ENCODE data around the gene INKA2.
A peak's percentile ranks its signal among the peaks of the same experiment; 100 is the strongest.

Gene INKA2

GRCh38 chr1:111770916-111771315 is 31.7 kb upstream of the INKA2 start:
- Histone ChIP-seq H3K4me3 (no peak overlapping the region), H3K4me1 (no peaks in the 10 kb centered on the region), H3K9me3 (no peaks in the 10 kb centered on the region), H4K20me1 (peaks cover 43% of the 10 kb centered on the region), H3K27me3 (no peaks in the 10 kb centered on the region), H3K27ac (no peak overlapping the region), H3K36me3 (peaks cover 40% of the 10 kb centered on the region), H3K4me2 (no peak overlapping the region), H3K9ac (no peak overlapping the region)
- TF ChIP-seq Cebpa-rat (IDR thresholded peaks at IDR 0.05): no peak

GRCh38 chr1:111769517-111770146 is 30.4 kb upstream of the INKA2 start:
- no peak overlapping the region for H3K9ac ChIP-seq
- H4K20me1 ChIP-seq: peaks cover 49% of the 10 kb centered on the region
- H3K4me2 ChIP-seq: no peak overlapping the region
- H3K9me3 ChIP-seq: no peaks in the 10 kb centered on the region
- peaks cover 53% of the 10 kb centered on the region for H3K36me3 ChIP-seq
- H3K4me1 ChIP-seq: no peaks in the 10 kb centered on the region
- no peak for TF ChIP-seq Cebpa-rat (IDR thresholded peaks at IDR 0.05)
- H3K27me3 ChIP-seq: no peaks in the 10 kb centered on the region
- H3K4me3 ChIP-seq: no peak overlapping the region
- H3K27ac ChIP-seq: no peak overlapping the region

- Histone ChIP-seq H3K9me3 (no peaks in the 10 kb centered on the region), H3K4me1 (no peaks in the 10 kb centered on the region), H3K9ac (no peak overlapping the region), H4K20me1 (peaks cover 58% of the 10 kb centered on the region), H3K4me3 (no peak overlapping the region), H3K4me2 (no peak overlapping the region), H3K27me3 (no peaks in the 10 kb centered on the region), H3K27ac (no peak overlapping the region), H3K36me3 (peaks cover 63% of the 10 kb centered on the region)
- TF ChIP-seq Cebpa-rat (IDR thresholded peaks at IDR 0.05): no peak
Observed at GRCh38 chr1:111768625-111769024, 29.4 kb upstream of the INKA2 start.

- H3K4me3 ChIP-seq: no peak overlapping the region
- H3K27me3 ChIP-seq: no peaks in the 10 kb centered on the region
- no peak overlapping the region for H3K4me2 ChIP-seq
- no peaks in the 10 kb centered on the region for H3K9me3 ChIP-seq
- H3K27ac ChIP-seq: no peak overlapping the region
- no peak overlapping the region for H3K9ac ChIP-seq
- peaks cover 69% of the 10 kb centered on the region for H3K36me3 ChIP-seq
- peaks cover 58% of the 10 kb centered on the region for H4K20me1 ChIP-seq
- TF ChIP-seq Cebpa-rat (IDR thresholded peaks at IDR 0.05): no peak
- no peaks in the 10 kb centered on the region for H3K4me1 ChIP-seq
Observed at GRCh38 chr1:111768023-111768422, 28.8 kb upstream of the INKA2 start.

GRCh38 chr1:111762332-111762731 is 23.1 kb upstream of the INKA2 start:
- H3K27ac ChIP-seq: no peak overlapping the region
- no peak overlapping the region for H3K4me2 ChIP-seq
- H3K9me3 ChIP-seq: no peaks in the 10 kb centered on the region
- H3K27me3 ChIP-seq: no peaks in the 10 kb centered on the region
- H3K9ac ChIP-seq: no peak overlapping the region
- peaks cover 15% of the 10 kb centered on the region for H3K4me1 ChIP-seq
- no peak for TF ChIP-seq Cebpa-rat (IDR thresholded peaks at IDR 0.05)
- peaks cover 94% of the 10 kb centered on the region for H3K36me3 ChIP-seq
- H4K20me1 ChIP-seq: peaks cover 49% of the 10 kb centered on the region
- H3K4me3 ChIP-seq: no peak overlapping the region

GRCh38 chr1:111761717-111762116 is 22.5 kb upstream of the INKA2 start:
- Histone ChIP-seq H3K9me3 (no peaks in the 10 kb centered on the region), H4K20me1 (peaks cover 49% of the 10 kb centered on the region), H3K27ac (no peak overlapping the region), H3K27me3 (no peaks in the 10 kb centered on the region), H3K36me3 (peaks cover 92% of the 10 kb centered on the region), H3K4me3 (no peak overlapping the region), H3K4me1 (peaks cover 21% of the 10 kb centered on the region), H3K4me2 (no peak overlapping the region), H3K9ac (no peak overlapping the region)
- TF ChIP-seq Cebpa-rat (IDR thresholded peaks at IDR 0.05): no peak

DNA sequence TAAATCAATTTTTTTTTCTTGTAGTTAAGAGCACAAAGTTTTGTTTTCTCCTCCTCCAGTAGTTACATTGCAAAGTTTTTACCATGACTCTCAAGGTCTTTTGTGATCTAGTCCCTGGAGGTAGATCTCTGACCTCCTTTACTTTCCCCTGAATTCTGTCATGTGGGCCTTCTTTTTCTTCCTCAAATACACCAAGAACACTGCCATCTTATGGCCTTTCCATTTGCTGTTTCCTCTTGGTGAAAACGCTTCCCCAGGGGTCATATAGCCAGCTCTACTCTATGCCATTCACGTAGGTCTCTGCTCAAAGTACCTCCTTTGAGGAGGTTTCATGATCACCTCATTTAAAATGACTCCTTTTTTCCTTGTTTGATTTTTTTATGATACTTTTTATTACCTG is 19.2 kb upstream of the INKA2 start:
- no peak overlapping the region for H3K27ac ChIP-seq
- no peak for TF ChIP-seq Cebpa-rat (IDR thresholded peaks at IDR 0.05)
- peaks cover 58% of the 10 kb centered on the region for H3K36me3 ChIP-seq
- H3K27me3 ChIP-seq: no peaks in the 10 kb centered on the region
- peaks cover 29% of the 10 kb centered on the region; the same call in 1 of the 2 replicates for H4K20me1 ChIP-seq
- H3K4me1 ChIP-seq: peaks cover 36% of the 10 kb centered on the region
- no peaks in the 10 kb centered on the region for H3K9me3 ChIP-seq
- H3K4me3 ChIP-seq: no peak overlapping the region
- no peak overlapping the region for H3K9ac ChIP-seq
- H3K4me2 ChIP-seq: peak overlapping the region; percentile 75; the same call in 1 of the 2 replicates

GRCh38 chr1:111756124-111756513 is 16.9 kb upstream of the INKA2 start:
- TF ChIP-seq Cebpa-rat (IDR thresholded peaks at IDR 0.05): no peak
- H3K9ac ChIP-seq: peak overlapping the region; percentile 94
- peaks cover 45% of the 10 kb centered on the region for H3K4me1 ChIP-seq
- H4K20me1 ChIP-seq: peaks cover 29% of the 10 kb centered on the region; the same call in 1 of the 2 replicates
- H3K4me2 ChIP-seq: peak overlapping the region; percentile 75
- peaks cover 37% of the 10 kb centered on the region for H3K36me3 ChIP-seq
- H3K4me3 ChIP-seq: peak overlapping the region; percentile 79
- H3K27me3 ChIP-seq: no peaks in the 10 kb centered on the region
- peak overlapping the region; percentile 90 for H3K27ac ChIP-seq
- H3K9me3 ChIP-seq: no peaks in the 10 kb centered on the region

- H4K20me1 ChIP-seq: peaks cover 25% of the 10 kb centered on the region; the same call in 1 of the 2 replicates
- H3K9ac ChIP-seq: peak within 1 kb of the TSS; percentile 94
- H3K4me1 ChIP-seq: peaks cover 45% of the 10 kb centered on the region
- peak; percentile 35; the same call in 1 of the 2 replicates for TF ChIP-seq Cebpa-rat (IDR thresholded peaks at IDR 0.05)
- no peaks in the 10 kb centered on the region for H3K27me3 ChIP-seq
- H3K36me3 ChIP-seq: peaks cover 32% of the 10 kb centered on the region
- H3K4me2 ChIP-seq: peak within 1 kb of the TSS; percentile 75
- peak within 1 kb of the TSS; percentile 79 for H3K4me3 ChIP-seq
- H3K9me3 ChIP-seq: no peaks in the 10 kb centered on the region
- H3K27ac ChIP-seq: peak within 1 kb of the TSS; percentile 90
Observed at GRCh38 chr1:111755331-111756123, 16.3 kb upstream of the INKA2 start, which contains the start of gene DDX20. TSS of gene DDX20 (plus strand) at chr1:111755901. CDS start at chr1:111755925, 24 bp downstream.

- H3K27ac ChIP-seq: peak overlapping the region; percentile 90
- peak overlapping the region; percentile 94 for H3K9ac ChIP-seq
- H3K27me3 ChIP-seq: no peaks in the 10 kb centered on the region
- no peak for TF ChIP-seq Cebpa-rat (IDR thresholded peaks at IDR 0.05)
- H4K20me1 ChIP-seq: peaks cover 23% of the 10 kb centered on the region; the same call in 1 of the 2 replicates
- no peaks in the 10 kb centered on the region for H3K9me3 ChIP-seq
- H3K36me3 ChIP-seq: peaks cover 26% of the 10 kb centered on the region
- peak overlapping the region; percentile 75 for H3K4me2 ChIP-seq
- H3K4me1 ChIP-seq: peaks cover 47% of the 10 kb centered on the region
- H3K4me3 ChIP-seq: peak overlapping the region; percentile 79
Observed at GRCh38 chr1:111754984-111755330, 15.8 kb upstream of the INKA2 start.

All from BLaER1 (cell line).